Mesothelial cell of epicardium (in vitro differentiated cells): ENCODE measurements around the gene SERINC2. TPM values are rescaled to one million over a fixed set of nuclear protein-coding genes. Genes with fewer than 3 reads are reported as not detected.

Experiments used
- DNase-seq, 2 experiments: peaks; one replicate each; pipeline ENCODE4 v3.0.0; 2021; ENCODE audit warnings: low spot score in 2 of 2; ENCODE audit not compliant: unreplicated experiment in 2 of 2
- H3K27ac Mint-ChIP-seq: 2 replicates; pipeline ENCODE4 v1.8.0; 2021; ENCODE audit warnings: mixed read lengths
- H3K27me3 Mint-ChIP-seq: 2 replicates; pipeline ENCODE4 v1.8.0; 2021; ENCODE audit warnings: low read depth, mixed read lengths
- H3K36me3 Mint-ChIP-seq: 2 replicates; pipeline ENCODE4 v1.8.0; 2021; ENCODE audit warnings: mixed read lengths
- H3K4me1 Mint-ChIP-seq: 2 replicates; pipeline ENCODE4 v1.8.0; 2021; ENCODE audit warnings: mixed read lengths
- H3K4me3 Mint-ChIP-seq: 2 replicates; pipeline ENCODE4 v1.8.0; 2021; ENCODE audit warnings: mild to moderate bottlenecking, moderate library complexity, mixed read lengths
- H3K9me3 Mint-ChIP-seq: 2 replicates; pipeline ENCODE4 v1.8.0; 2021; ENCODE audit warnings: mixed read lengths
- CTCF ChIP-seq: fragments of 200-600 bp; sonication (generic); IDR thresholded peaks from one replicate; pipeline ENCODE4 v1.5.0; 2021; ENCODE audit warnings: antibody characterized with exemption; ENCODE audit not compliant: unreplicated experiment
- total RNA-seq: library from RNA; stranded (reverse); gene quantifications from 3 replicates; pipeline ENCODE4 v1.2.1, GENCODE V29; 2021

Gene SERINC2
- total RNA-seq, 1 donor from 2014 or later = 45.4 TPM

GRCh38 chr1:31389616-31390015, 23.4 kb upstream of the SERINC2 start:
- Mint-ChIP-seq H3K27ac (peak overlapping the region; percentile 94), H3K4me1 (peaks cover 17% of the 10 kb centered on the region)
- no peak for DNase-seq

GRCh38 chr1:31390071-31390470, 22.9 kb upstream of the SERINC2 start:
- Mint-ChIP-seq H3K4me1 (peaks cover 21% of the 10 kb centered on the region), H3K27ac (peak overlapping the region; percentile 94), H3K27me3 (no peaks in the 10 kb centered on the region), H3K36me3 (no peaks in the 10 kb centered on the region), H3K4me3 (no peak overlapping the region), H3K9me3 (no peaks in the 10 kb centered on the region)
- no peak for TF ChIP-seq CTCF
- DNase-seq = peak in 1 of 2 experiments; percentile 50

More at GRCh38 chr1:31389616-31390015, 23.4 kb upstream of the SERINC2 start:
- H3K9me3 Mint-ChIP-seq = no peaks in the 10 kb centered on the region
- H3K36me3 Mint-ChIP-seq = no peaks in the 10 kb centered on the region
- no peaks in the 10 kb centered on the region for H3K27me3 Mint-ChIP-seq
- no peak for TF ChIP-seq CTCF
- no peak overlapping the region for H3K4me3 Mint-ChIP-seq

- Mint-ChIP-seq H3K36me3 (no peaks in the 10 kb centered on the region), H3K4me3 (no peak overlapping the region), H3K27ac (no peak overlapping the region), H3K9me3 (no peaks in the 10 kb centered on the region), H3K27me3 (no peaks in the 10 kb centered on the region), H3K4me1 (peaks cover 20% of the 10 kb centered on the region)
- DNase-seq = no peak
- no peak for TF ChIP-seq CTCF
These were observed 19.6 kb upstream of the SERINC2 start for GRCh38 chr1:31393463-31393862.

GRCh38 chr1:31394584-31395193, 18.3 kb upstream of the SERINC2 start:
- TF ChIP-seq CTCF = peak; percentile 79
- Mint-ChIP-seq H3K36me3 (no peaks in the 10 kb centered on the region), H3K4me3 (peak overlapping the region; percentile 55), H3K4me1 (peaks cover 17% of the 10 kb centered on the region), H3K27me3 (no peaks in the 10 kb centered on the region), H3K9me3 (no peaks in the 10 kb centered on the region), H3K27ac (no peak overlapping the region)
- peak; percentile 76 to 91 for DNase-seq

- Mint-ChIP-seq H3K36me3 (no peaks in the 10 kb centered on the region), H3K4me3 (no peak overlapping the region), H3K9me3 (no peaks in the 10 kb centered on the region), H3K4me1 (peaks cover 6% of the 10 kb centered on the region), H3K27me3 (no peaks in the 10 kb centered on the region), H3K27ac (no peak overlapping the region)
- DNase-seq = no peak
- peak; percentile 22 for TF ChIP-seq CTCF
These were observed 16.2 kb upstream of the SERINC2 start for GRCh38 chr1:31396633-31397351.
